Motor neuron (in vitro differentiated cells): Measurements from ENCODE around the gene ARL2BP. TPM values are rescaled to one million over a fixed set of nuclear protein-coding genes. Genes with fewer than 3 reads are reported as not detected.

Experiments used
- ATAC-seq, 8 experiments: fragments of 200-7000 bp; cut with Tn5 transposase; replicated peaks in 6 of 8; 2 replicates each; pipeline ENCODE4 v1.8.0; 2021; ENCODE audit warnings: mild to moderate bottlenecking in 8 of 8, moderate library complexity in 8 of 8
- H3K27ac ChIP-seq, 2 donors: fragments of 250-450 bp; sonication (Bioruptor Pico); 2 replicates each; pipeline ENCODE4 v1.9.0; 2021; ENCODE audit warnings: antibody characterized with exemption in 2 of 2, mild to moderate bottlenecking in 2 of 2, moderate library complexity in 1 of 2
- H3K4me1 ChIP-seq, 2 donors: fragments of 250-450 bp; sonication (Bioruptor Pico); replicated peaks in 1 of 2; 2 replicates each; pipeline ENCODE4 v1.6.1; 2021; ENCODE audit warnings: antibody characterized with exemption in 2 of 2, mild to moderate bottlenecking in 2 of 2, moderate library complexity in 1 of 2
- H3K4me3 ChIP-seq, 5 donors: fragments of 250-450 bp; sonication (Bioruptor Pico); 2 replicates each; pipeline ENCODE4 v1.9.0; 2021; ENCODE audit warnings: antibody characterized with exemption in 5 of 5, mild to moderate bottlenecking in 5 of 5, moderate library complexity in 4 of 5
- WGBS, 10 experiments: fragments of 450-650 bp; shearing (Covaris generic); methylation state at CpG; one replicate each; pipeline ENCODE4 v1.0.0; 2022; 5-methylcytosine and 5-hydroxymethylcytosine counted together
- in situ Hi-C, 9 experiments: fragments of 400-800 bp; cut with MboI; loops; one replicate each; pipeline ENCODE4 v1.15.0; 2021; ENCODE audit warnings: low sequenced_read_pairs in 9 of 9, low pct_unique_long_range_greater_than_20kb in 2 of 9; ENCODE audit not compliant: unreplicated experiment in 9 of 9
- total RNA-seq, 8 experiments: library from RNA; unstranded; fragments of 300-600 nt; gene quantifications; 2 replicates each; pipeline versions ENCODE4 v1.2.3 to v1.2.4, GENCODE V29; 2022

The ARL2BP gene
- total RNA-seq, 8 experiments from 2014 or later, result 27.6 to 69.4 (median 41.7) TPM

- Histone ChIP-seq H3K4me3 (no peak overlapping the region), H3K4me1 (no peaks in the 10 kb centered on the region), H3K27ac (no peak overlapping the region)
- no peak for ATAC-seq
- in situ Hi-C loops, result no loop called here
- 80 to 100% (median 98%) methylated on average over 1 to 5 of the region's 6 CpGs for WGBS, 10 experiments
These were observed 20.3 kb upstream of the ARL2BP start for GRCh38 chr16:57224651-57225335.

GRCh38 chr16:57225978-57226377, 19.1 kb upstream of the ARL2BP start:
- no peak for ATAC-seq
- WGBS, 10 experiments, result 75 to 100% (median 99%) methylated on average over 1 to 5 of the region's 7 CpGs; no CpG with 5 or more reads in 2 of the 10 experiments
- Histone ChIP-seq H3K4me3 (no peak overlapping the region), H3K4me1 (no peaks in the 10 kb centered on the region), H3K27ac (no peak overlapping the region)
- in situ Hi-C loops, result no loop called here

GRCh38 chr16:57226701-57227621, 18.1 kb upstream of the ARL2BP start:
- in situ Hi-C loops, result no loop called here
- WGBS, 10 experiments, result 75 to 100% (median 98%) methylated on average over 1 to 4 of the region's 4 CpGs; no CpG with 5 or more reads in 1 of the 10 experiments
- Histone ChIP-seq H3K27ac (no peak overlapping the region), H3K4me3 (no peak overlapping the region), H3K4me1 (no peaks in the 10 kb centered on the region)
- no peak for ATAC-seq

GRCh38 chr16:57229079-57229478, 16.0 kb upstream of the ARL2BP start:
- no peak for ATAC-seq
- H3K4me3 ChIP-seq, result no peak overlapping the region
- in situ Hi-C loops, result no loop called here
- no peak overlapping the region for H3K27ac ChIP-seq
- 80 to 100% (median 100%) methylated on average over 1 of the region's 1 CpG; no CpG with 5 or more reads in 5 of the 10 experiments for WGBS, 10 experiments
- no peaks in the 10 kb centered on the region for H3K4me1 ChIP-seq

- in situ Hi-C loops, result no loop called here
- WGBS, 10 experiments, result 50 to 100% (median 93%) methylated on average over 1 to 3 of the region's 3 CpGs; no CpG with 5 or more reads in 5 of the 10 experiments
These were observed 13.2 kb upstream of the ARL2BP start for GRCh38 chr16:57231821-57232350.

GRCh38 chr16:57233944-57234706, 10.9 kb upstream of the ARL2BP start:
- 81 to 100% (median 92%) methylated on average over 1 to 8 of the region's 9 CpGs for whole genome bisulfite sequencing, 10 experiments
- H3K4me3 ChIP-seq, result no peak overlapping the region
- in situ Hi-C loops, result no loop called here
- ATAC-seq, result no peak
- H3K27ac ChIP-seq, result no peak overlapping the region
- H3K4me1 ChIP-seq, result no peaks in the 10 kb centered on the region

More at GRCh38 chr16:57231821-57232350, 13.2 kb upstream of the ARL2BP start:
- Histone ChIP-seq H3K4me1 (no peaks in the 10 kb centered on the region), H3K27ac (no peak overlapping the region), H3K4me3 (no peak overlapping the region)
- ATAC-seq, result no peak

- ATAC-seq, result no peak
- in situ Hi-C loops, result no loop called here
- no peak overlapping the region for H3K27ac ChIP-seq
- H3K4me1 ChIP-seq, result no peaks in the 10 kb centered on the region
- no peak overlapping the region for H3K4me3 ChIP-seq
These were observed 10.4 kb upstream of the ARL2BP start for GRCh38 chr16:57234707-57235092.

- in situ Hi-C loops, result no loop called here
- 42 to 100% (median 88%) methylated on average over 2 to 6 of the region's 8 CpGs for WGBS, 10 experiments
- H3K27ac ChIP-seq, result no peak overlapping the region
- ATAC-seq, result peak in 2 of 8 experiments; percentile 51 to 98
- H3K4me3 ChIP-seq, result no peak overlapping the region
- no peaks in the 10 kb centered on the region for H3K4me1 ChIP-seq
These were observed 9.7 kb upstream of the ARL2BP start for GRCh38 chr16:57235128-57236021.

- no peak for ATAC-seq
- H3K4me3 ChIP-seq, result no peak overlapping the region
- no peak overlapping the region for H3K27ac ChIP-seq
- in situ Hi-C loops, result no loop called here
- H3K4me1 ChIP-seq, result no peaks in the 10 kb centered on the region
These were observed 9.1 kb upstream of the ARL2BP start for GRCh38 chr16:57236022-57236350.

GRCh38 chr16:57238682-57239081, 6.4 kb upstream of the ARL2BP start:
- no peak overlapping the region for H3K4me3 ChIP-seq
- WGBS, 10 experiments, result 71 to 100% (median 90%) methylated on average over 1 to 2 of the region's 2 CpGs; no CpG with 5 or more reads in 1 of the 10 experiments
- ATAC-seq, result no peak
- in situ Hi-C loops, result no loop called here
- no peaks in the 10 kb centered on the region for H3K4me1 ChIP-seq
- no peak overlapping the region for H3K27ac ChIP-seq

GRCh38 chr16:57239107-57239506, 6.0 kb upstream of the ARL2BP start:
- peaks cover 0 to 1% of the 10 kb centered on the region in 2 donors for H3K4me1 ChIP-seq
- H3K4me3 ChIP-seq, result no peak overlapping the region
- in situ Hi-C loops, result no loop called here
- ATAC-seq, result peak in 3 of 8 experiments; percentile 33 to 85 (median 72)
- 0 to 90% (median 60%) methylated on average over 1 to 2 of the region's 2 CpGs; no CpG with 5 or more reads in 1 of the 10 experiments for WGBS, 10 experiments
- H3K27ac ChIP-seq, result no peak overlapping the region

- H3K27ac ChIP-seq, result no peak overlapping the region
- H3K4me3 ChIP-seq, result no peak overlapping the region
- no peak for ATAC-seq
- in situ Hi-C loops, result no loop called here
- peaks cover 0 to 4% of the 10 kb centered on the region in 2 donors for H3K4me1 ChIP-seq
- WGBS, 10 experiments, result 80 to 100% (median 95%) methylated on average over 1 to 2 of the region's 2 CpGs; no CpG with 5 or more reads in 3 of the 10 experiments
These were observed 4.2 kb upstream of the ARL2BP start for GRCh38 chr16:57240851-57241250.
